HG02678 (cell line): ENCODE data around the gene MT1F.
"Not testable (repeated sequence)": the region's sequence is repeated elsewhere in the genome, so short reads cannot be mapped to it uniquely, and the experiment has no call there.

Experiments used
- ATAC-seq: cut with Tn5 transposase; IDR thresholded peaks from one replicate; pipeline ENCODE4 v1.9.1; 2021; ENCODE audit warnings: mild to moderate bottlenecking, moderate library complexity; ENCODE audit not compliant: unreplicated experiment

MT1F gene

GRCh38 chr16:56669840-56670619, 12.3 kb downstream of the MT1F start:
- no peak for ATAC-seq

- ATAC-seq: no peak
Observed at GRCh38 chr16:56670620-56670934, 12.8 kb downstream of the MT1F start.

- not testable (repeated sequence) for ATAC-seq
Observed at GRCh38 chr16:56671691-56672090, 13.9 kb downstream of the MT1F start.

- not testable (repeated sequence) for ATAC-seq
Observed at GRCh38 chr16:56672171-56672570, 14.4 kb downstream of the MT1F start.

- no peak for ATAC-seq
Observed at GRCh38 chr16:56672761-56673536, 15.2 kb downstream of the MT1F start.

GRCh38 chr16:56673921-56674320, 16.2 kb downstream of the MT1F start:
- ATAC-seq: no peak

GRCh38 chr16:56674570-56674969, 16.8 kb downstream of the MT1F start:
- ATAC-seq: not testable (repeated sequence)

- ATAC-seq: no peak
Observed at GRCh38 chr16:56675685-56676210, 18.0 kb downstream of the MT1F start.

GRCh38 chr16:56677474-56677873, 19.7 kb downstream of the MT1F start:
- ATAC-seq: no peak

GRCh38 chr16:56679078-56679730, 21.4 kb downstream of the MT1F start:
- ATAC-seq: no peak

- ATAC-seq: no peak
Observed at GRCh38 chr16:56679818-56680217, 22.1 kb downstream of the MT1F start.

GRCh38 chr16:56681939-56682702, 24.4 kb downstream of the MT1F start, which contains the start of gene MT1X:
TSS of gene MT1X (plus strand) at chr16:56682470. CDS start at chr16:56682541, 71 bp downstream.
- peak; percentile 99 for ATAC-seq

GRCh38 chr16:56682703-56683397, 25.1 kb downstream of the MT1F start:
- ATAC-seq: no peak

- no peak for ATAC-seq
Observed at GRCh38 chr16:56683424-56684172, 25.8 kb downstream of the MT1F start.

GRCh38 chr16:56684256-56684925, 26.6 kb downstream of the MT1F start:
- no peak for ATAC-seq

GRCh38 chr16:56684926-56685590, 27.3 kb downstream of the MT1F start:
- no peak for ATAC-seq

- ATAC-seq: no peak
Observed at GRCh38 chr16:56686758-56687157, 29.0 kb downstream of the MT1F start.

- no peak for ATAC-seq
Observed at GRCh38 chr16:56688762-56689161, 31.0 kb downstream of the MT1F start.
